Left lung (tissue), 10 donors: ENCODE data around the gene EGFL7. TPM values are rescaled to one million over a fixed set of nuclear protein-coding genes. Genes with fewer than 3 reads are reported as not detected.

ENCODE experiments used
- ATAC-seq: fragments of 200-7000 bp; cut with Tn5 transposase; one replicate; pipeline ENCODE4 v1.9.1; 2020; ENCODE audit warnings: moderate library complexity
- DNase-seq, 4 donors: peaks; one replicate each; pipeline ENCODE4 v3.0.0-alpha.2; 2013 to 2020
- H3K27ac ChIP-seq, 2 donors: fragments of 200-600 bp; sonication (generic) in 1 of 2; one replicate each; pipeline versions ENCODE4 v1.5.0 to v1.8.0; 2020 to 2021
- H3K27me3 ChIP-seq, 2 donors: fragments of 200-600 bp; sonication (generic) in 1 of 2; one replicate each; pipeline versions ENCODE4 v1.5.0 to v1.8.0; 2020 to 2021
- H3K36me3 ChIP-seq, 2 donors: fragments of 200-600 bp; sonication (generic) in 1 of 2; one replicate each; pipeline versions ENCODE4 v1.5.0 to v1.8.0; 2020 to 2021
- H3K4me1 ChIP-seq, 2 donors: fragments of 200-600 bp; one replicate each; pipeline ENCODE4 v1.8.0; 2021
- H3K4me3 ChIP-seq, 2 donors: fragments of 200-600 bp; sonication (generic) in 1 of 2; one replicate each; pipeline versions ENCODE4 v1.5.0 to v1.8.0; 2020 to 2021; ENCODE audit warnings: mild to moderate bottlenecking in 1 of 2
- H3K9me3 ChIP-seq, 2 donors: fragments of 200-600 bp; sonication (generic) in 1 of 2; one replicate each; pipeline versions ENCODE4 v1.5.0 to v1.8.0; 2020 to 2021
- intact Hi-C, 2 donors: fragments of 100-400 bp; cut with DNase I; formaldehyde crosslinking; loops; one replicate each; pipeline versions ENCODE4 v1.11.2 to v1.14.2; 2022
- polyA plus RNA-seq, 6 donors: library from polyadenylated mRNA; unstranded; fragments of 120-200 nt; gene quantifications; one replicate each; pipeline ENCODE4 v1.2.1, GENCODE V29; 2013; ENCODE audit not compliant: insufficient read length in 6 of 6
- total RNA-seq, 2 donors: library from RNA; stranded (reverse); fragmentation: NEBNext Ultra II Directional; extraction: Animal tissue kit (Norgen Biotek cat#: 25700); gene quantifications; one replicate each; pipeline ENCODE4 v1.2.1, GENCODE V29; 2021
- TF ChIP-seq, protein P1 (sequence below), 2 donors: fragments of 200-600 bp; sonication (generic) in 1 of 2; IDR thresholded peaks; one replicate each; pipeline versions ENCODE4 v1.5.0 to v1.8.0; 2021; ENCODE audit warnings: antibody characterized with exemption in 2 of 2
- donor health status: DM: no; HTN: yes; CAD: no.
- donor health status: DM: no; HTN: no; CAD: no.

EGFL7 gene
- total and polyA plus RNA-seq, 8 donors, result 65.7 to 165 (median 101) TPM

DNA sequence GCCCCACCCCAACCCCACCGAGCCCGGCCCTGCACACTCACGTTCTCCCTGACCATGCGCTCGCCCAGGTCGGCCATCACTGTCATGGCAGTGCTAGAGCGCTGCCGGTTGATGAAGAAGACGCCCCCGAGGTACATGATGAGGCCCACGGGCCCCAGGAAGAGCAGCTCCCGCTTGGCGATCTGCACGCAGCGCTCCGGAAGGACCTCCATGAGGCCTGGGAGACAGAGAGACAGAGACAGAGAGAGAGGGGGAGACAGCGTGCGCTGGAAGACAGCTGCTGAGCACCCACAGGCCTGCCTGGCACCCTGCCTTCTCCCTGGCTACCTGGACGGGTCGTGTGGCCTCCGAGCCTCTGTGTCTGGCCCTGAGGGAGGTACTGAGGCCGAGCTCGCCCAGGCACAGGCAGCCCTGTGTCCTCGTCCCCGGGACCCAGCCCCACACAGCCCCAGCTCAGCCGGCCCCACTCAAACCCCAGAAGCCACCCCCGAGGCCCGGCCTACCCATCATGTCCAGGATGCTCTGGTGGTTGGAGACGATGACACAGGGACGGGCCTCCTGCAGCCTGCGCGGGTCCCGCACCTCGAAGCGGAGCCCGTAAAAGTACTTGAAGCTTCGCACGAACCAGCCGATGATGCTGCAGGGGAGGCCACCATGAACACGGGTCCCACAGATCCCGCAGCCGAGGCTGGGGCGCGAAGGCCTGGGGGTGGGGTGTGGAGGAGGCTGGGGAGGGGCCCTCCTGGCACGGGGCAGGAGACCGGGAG is 14.4 kb downstream of the EGFL7 start:
- no peak overlapping the region for H3K4me3 ChIP-seq
- intact Hi-C loops, result no loop called here
- H3K27me3 ChIP-seq, result no peaks in the 10 kb centered on the region
- TF ChIP-seq, protein P1, sequence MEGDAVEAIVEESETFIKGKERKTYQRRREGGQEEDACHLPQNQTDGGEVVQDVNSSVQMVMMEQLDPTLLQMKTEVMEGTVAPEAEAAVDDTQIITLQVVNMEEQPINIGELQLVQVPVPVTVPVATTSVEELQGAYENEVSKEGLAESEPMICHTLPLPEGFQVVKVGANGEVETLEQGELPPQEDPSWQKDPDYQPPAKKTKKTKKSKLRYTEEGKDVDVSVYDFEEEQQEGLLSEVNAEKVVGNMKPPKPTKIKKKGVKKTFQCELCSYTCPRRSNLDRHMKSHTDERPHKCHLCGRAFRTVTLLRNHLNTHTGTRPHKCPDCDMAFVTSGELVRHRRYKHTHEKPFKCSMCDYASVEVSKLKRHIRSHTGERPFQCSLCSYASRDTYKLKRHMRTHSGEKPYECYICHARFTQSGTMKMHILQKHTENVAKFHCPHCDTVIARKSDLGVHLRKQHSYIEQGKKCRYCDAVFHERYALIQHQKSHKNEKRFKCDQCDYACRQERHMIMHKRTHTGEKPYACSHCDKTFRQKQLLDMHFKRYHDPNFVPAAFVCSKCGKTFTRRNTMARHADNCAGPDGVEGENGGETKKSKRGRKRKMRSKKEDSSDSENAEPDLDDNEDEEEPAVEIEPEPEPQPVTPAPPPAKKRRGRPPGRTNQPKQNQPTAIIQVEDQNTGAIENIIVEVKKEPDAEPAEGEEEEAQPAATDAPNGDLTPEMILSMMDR (IDR thresholded peaks at IDR 0.05), result no peak
- no peak overlapping the region for H3K27ac ChIP-seq
- DNase-seq, result no peak
- peaks cover 4 to 52% of the 10 kb centered on the region in 2 donors for H3K4me1 ChIP-seq
- no peak for ATAC-seq
- peaks cover 0 to 56% of the 10 kb centered on the region in 2 donors for H3K36me3 ChIP-seq
- H3K9me3 ChIP-seq, result no peaks in the 10 kb centered on the region

DNA sequence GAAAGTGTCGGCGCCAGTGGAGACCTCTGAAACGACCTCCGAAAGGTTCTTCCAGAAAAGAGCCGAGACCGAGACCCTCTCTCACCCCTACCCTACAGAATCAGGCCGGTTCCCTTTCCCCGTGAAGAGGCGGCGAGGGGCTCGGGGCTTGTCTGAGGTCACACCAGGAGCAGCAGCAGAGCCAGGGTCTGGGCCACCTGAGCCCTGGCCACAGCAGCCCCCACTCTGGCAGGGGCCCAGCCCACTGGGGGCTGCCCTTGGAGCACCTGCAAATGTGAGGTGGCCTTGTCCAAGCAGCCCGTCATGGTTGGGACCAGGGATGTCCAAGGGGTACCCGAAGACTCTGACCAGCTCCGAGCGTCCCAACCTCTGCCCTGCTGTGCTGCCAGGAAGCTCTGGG is 15.3 kb downstream of the EGFL7 start:
- Histone ChIP-seq H3K27ac (no peak overlapping the region), H3K27me3 (no peaks in the 10 kb centered on the region), H3K36me3 (peaks cover 0 to 47% of the 10 kb centered on the region in 2 donors), H3K4me3 (no peak overlapping the region), H3K9me3 (no peaks in the 10 kb centered on the region), H3K4me1 (peaks cover 4 to 60% of the 10 kb centered on the region in 2 donors)
- TF ChIP-seq, protein P1 (IDR thresholded peaks at IDR 0.05), result no peak
- DNase-seq, result no peak
- intact Hi-C loops, result no loop called here
- ATAC-seq, result no peak

DNA sequence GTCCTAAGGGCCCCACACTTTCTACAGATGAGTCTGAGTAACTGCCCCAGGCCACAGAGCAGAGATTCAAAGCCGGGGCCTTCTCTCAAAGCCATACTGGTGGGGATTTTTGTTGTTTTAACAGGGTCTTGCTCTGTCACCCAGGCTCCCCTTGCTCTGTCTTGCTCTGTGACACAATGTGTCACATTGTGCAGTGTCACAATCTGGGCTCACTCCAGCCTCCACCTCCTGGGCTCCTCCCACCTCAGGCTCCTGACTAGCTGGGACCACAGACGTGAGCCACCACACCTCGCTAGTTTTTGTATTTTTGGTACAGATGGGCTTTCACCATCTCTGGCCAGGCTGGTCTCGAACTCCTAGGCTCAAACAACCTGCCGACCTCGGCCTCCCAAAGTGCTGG is 15.9 kb downstream of the EGFL7 start:
- intact Hi-C loops, result no loop called here
- no peaks in the 10 kb centered on the region for H3K9me3 ChIP-seq
- H3K27me3 ChIP-seq, result no peaks in the 10 kb centered on the region
- H3K27ac ChIP-seq, result peak overlapping the region in 1 of 2 donors; percentile 63
- peak; percentile 9 for ATAC-seq
- H3K4me1 ChIP-seq, result peaks cover 7 to 66% of the 10 kb centered on the region in 2 donors
- DNase-seq, result no peak
- no peak overlapping the region for H3K4me3 ChIP-seq
- peaks cover 0 to 41% of the 10 kb centered on the region in 2 donors for H3K36me3 ChIP-seq
- TF ChIP-seq, protein P1 (IDR thresholded peaks at IDR 0.05), result no peak

DNA sequence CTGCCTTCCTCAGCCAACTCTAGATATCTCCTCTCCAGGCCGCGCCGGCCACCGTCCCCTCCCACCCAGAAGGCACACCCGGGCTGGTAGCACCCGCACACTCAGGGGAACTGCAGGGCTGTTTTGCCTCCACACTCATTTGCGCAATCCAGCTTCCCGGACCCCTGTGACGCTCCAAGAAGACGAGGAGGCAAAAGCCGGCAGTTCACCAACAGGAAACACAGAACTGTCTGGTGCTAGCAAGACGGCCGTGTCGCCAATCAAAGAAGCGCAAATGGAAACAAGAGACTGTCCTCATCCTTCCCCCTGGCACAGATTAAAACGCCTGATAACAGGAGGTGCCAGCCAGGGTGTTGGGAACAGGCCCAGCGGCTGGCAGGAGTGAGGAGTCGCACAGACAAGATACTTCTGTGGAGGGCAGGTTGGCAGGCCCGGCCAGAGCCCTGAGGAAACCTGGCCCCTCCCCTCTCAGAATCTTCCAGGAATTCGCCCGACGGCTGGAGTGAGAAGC is 16.8 kb downstream of the EGFL7 start:
- ATAC-seq, result peak; percentile 56
- Histone ChIP-seq H3K27me3 (no peaks in the 10 kb centered on the region), H3K4me3 (no peak overlapping the region), H3K9me3 (no peaks in the 10 kb centered on the region), H3K36me3 (peaks cover 0 to 32% of the 10 kb centered on the region in 2 donors), H3K4me1 (peaks cover 9 to 67% of the 10 kb centered on the region in 2 donors), H3K27ac (peak overlapping the region; percentile 9 to 63)
- peak in 1 of 4 donors; percentile 82 for DNase-seq
- intact Hi-C loops, result no loop called here
- TF ChIP-seq, protein P1 (IDR thresholded peaks at IDR 0.05), result no peak

DNA sequence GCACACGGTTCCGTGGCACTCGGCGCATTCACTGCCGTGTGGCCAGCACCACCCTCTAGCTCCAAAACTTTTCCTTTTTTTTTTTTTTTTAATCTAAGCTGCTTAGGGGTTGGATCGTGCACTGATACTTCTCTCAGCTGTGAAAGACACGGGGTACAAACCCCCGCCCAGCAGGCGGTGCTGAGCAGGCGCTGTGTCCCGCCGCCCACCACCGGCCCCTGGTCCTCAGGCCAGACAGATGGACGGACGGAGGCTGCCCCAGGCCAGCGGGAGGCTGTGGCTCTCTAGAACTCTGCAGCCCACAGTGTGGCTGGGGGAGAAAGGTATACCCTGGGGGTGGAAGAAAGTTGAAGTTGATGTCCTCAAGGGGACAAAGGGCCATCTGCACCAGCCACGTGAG is 18.3 kb downstream of the EGFL7 start:
- ATAC-seq (no peak), DNase-seq (no peak)
- Histone ChIP-seq H3K27ac (no peak overlapping the region), H3K4me1 (peaks cover 19 to 77% of the 10 kb centered on the region in 2 donors), H3K27me3 (no peaks in the 10 kb centered on the region), H3K36me3 (peaks cover 0 to 21% of the 10 kb centered on the region in 2 donors), H3K9me3 (no peaks in the 10 kb centered on the region), H3K4me3 (no peak overlapping the region)
- intact Hi-C loops, result no loop called here
- TF ChIP-seq, protein P1 (IDR thresholded peaks at IDR 0.05), result no peak
